Stimulated activated CD4-positive, alpha-beta T cell treated with anti-CD3 and anti-CD28 coated beads, TNF-alpha, amount 100 ng/mL, for 1 hour (primary cell): Measurements from ENCODE around the gene CDC42EP4.
"Not testable (repeated sequence)": the region's sequence is repeated elsewhere in the genome, so short reads cannot be mapped to it uniquely, and the experiment has no call there.

Experiments used
- DNase-seq, 3 donors: peaks; one replicate each; pipeline ENCODE4 v3.0.0-alpha.2; 2020; ENCODE audit warnings: low read depth in 3 of 3, low spot score in 1 of 3

Gene CDC42EP4

GRCh38 chr17:73343739-73344454 lies 32.1 kb upstream of the CDC42EP4 start:
- no peak for DNase-seq

GRCh38 chr17:73343168-73343634 lies 31.4 kb upstream of the CDC42EP4 start:
- no peak for DNase-seq

- no peak for DNase-seq
These were observed 30.9 kb upstream of the CDC42EP4 start for GRCh38 chr17:73342541-73343167.

GRCh38 chr17:73342050-73342522 lies 30.3 kb upstream of the CDC42EP4 start:
- no peak for DNase-seq

GRCh38 chr17:73341350-73342049 lies 29.7 kb upstream of the CDC42EP4 start:
- no peak for DNase-seq

GRCh38 chr17:73340093-73340596 lies 28.3 kb upstream of the CDC42EP4 start:
- DNase-seq: no peak

- DNase-seq: no peak
These were observed 26.9 kb upstream of the CDC42EP4 start for GRCh38 chr17:73338566-73339197.

GRCh38 chr17:73338050-73338521 lies 26.3 kb upstream of the CDC42EP4 start:
- DNase-seq: no peak

GRCh38 chr17:73337330-73337710 lies 25.5 kb upstream of the CDC42EP4 start:
- DNase-seq: no peak

GRCh38 chr17:73336408-73337329 lies 24.9 kb upstream of the CDC42EP4 start:
- no peak for DNase-seq

- DNase-seq: no peak
These were observed 24.0 kb upstream of the CDC42EP4 start for GRCh38 chr17:73335591-73336407.

- DNase-seq: no peak
These were observed 23.1 kb upstream of the CDC42EP4 start for GRCh38 chr17:73334771-73335513.

- DNase-seq: not testable (repeated sequence)
These were observed 21.6 kb upstream of the CDC42EP4 start for GRCh38 chr17:73333445-73333844.

- no peak for DNase-seq
These were observed 19.3 kb upstream of the CDC42EP4 start for GRCh38 chr17:73331060-73331459.

- DNase-seq: no peak
These were observed 15.9 kb upstream of the CDC42EP4 start for GRCh38 chr17:73327676-73328075.

- no peak for DNase-seq
These were observed 13.7 kb upstream of the CDC42EP4 start for GRCh38 chr17:73325527-73325842.

GRCh38 chr17:73324711-73325526 lies 13.1 kb upstream of the CDC42EP4 start:
- DNase-seq: no peak

GRCh38 chr17:73324160-73324475 lies 12.3 kb upstream of the CDC42EP4 start:
- DNase-seq: no peak
